Germinal center (tissue), 1 donor: ENCODE results near the gene OR6K2.
"Not testable (repeated sequence)": the region's sequence is repeated elsewhere in the genome, so short reads cannot be mapped to it uniquely, and the experiment has no call there.

Source experiments
- DNase-seq: peaks from one replicate; pipeline ENCODE4 v3.0.0; 2012; ENCODE audit warnings: mixed read lengths, low spot score

The OR6K2 gene

GRCh38 chr1:158700552-158700951 lies at the start of gene OR6K2:
Gene OR6K2, minus strand, starts transcription at chr1:158700652. Its CDS starts 0 bp downstream, at chr1:158700652.
- no peak for DNase-seq

GRCh38 chr1:158735848-158736247 lies 35.4 kb upstream of the OR6K2 start:
- no peak for DNase-seq

- no peak for DNase-seq
Observed at GRCh38 chr1:158732524-158732923, 32.1 kb upstream of the OR6K2 start.

GRCh38 chr1:158731707-158732106 lies 31.3 kb upstream of the OR6K2 start:
- DNase-seq: no peak

- DNase-seq: no peak
Observed at GRCh38 chr1:158730453-158730852, 30.0 kb upstream of the OR6K2 start.

- no peak for DNase-seq
Observed at GRCh38 chr1:158728510-158729225, 28.2 kb upstream of the OR6K2 start.

- no peak for DNase-seq
Observed at GRCh38 chr1:158724442-158724841, 24.0 kb upstream of the OR6K2 start.

- no peak for DNase-seq
Observed at GRCh38 chr1:158720620-158721019, 20.2 kb upstream of the OR6K2 start, which contains the start of gene OR6K3. Gene OR6K3, minus strand, starts transcription at chr1:158720720. Its CDS starts 2,605 bp downstream, at chr1:158718115.

- DNase-seq: no peak
Observed at GRCh38 chr1:158719664-158720063, 19.2 kb upstream of the OR6K2 start.

GRCh38 chr1:158717344-158717743 lies 16.9 kb upstream of the OR6K2 start:
- no peak for DNase-seq

GRCh38 chr1:158716335-158716734 lies 15.9 kb upstream of the OR6K2 start:
- no peak for DNase-seq

GRCh38 chr1:158714754-158715153 lies 14.3 kb upstream of the OR6K2 start:
- DNase-seq: no peak

GRCh38 chr1:158711098-158711497 lies 10.6 kb upstream of the OR6K2 start:
- no peak for DNase-seq

- no peak for DNase-seq
Observed at GRCh38 chr1:158706096-158706495, 5.6 kb upstream of the OR6K2 start.

- DNase-seq: no peak
Observed at GRCh38 chr1:158694596-158694995, 5.9 kb downstream of the OR6K2 start.

GRCh38 chr1:158692356-158692755 lies 8.1 kb downstream of the OR6K2 start:
- no peak for DNase-seq

- no peak for DNase-seq
Observed at GRCh38 chr1:158691907-158692306, 8.5 kb downstream of the OR6K2 start.

- not testable (repeated sequence) for DNase-seq
Observed at GRCh38 chr1:158691149-158691548, 9.3 kb downstream of the OR6K2 start.

GRCh38 chr1:158689875-158690274 lies 10.6 kb downstream of the OR6K2 start:
- DNase-seq: no peak

- no peak for DNase-seq
Observed at GRCh38 chr1:158689110-158689509, 11.3 kb downstream of the OR6K2 start.

GRCh38 chr1:158688343-158688742 lies 12.1 kb downstream of the OR6K2 start:
- DNase-seq: not testable (repeated sequence)

- no peak for DNase-seq
Observed at GRCh38 chr1:158687037-158687436, 13.4 kb downstream of the OR6K2 start.

- DNase-seq: no peak
Observed at GRCh38 chr1:158686111-158687009, 14.1 kb downstream of the OR6K2 start, which contains the start of gene SPTA1. Gene SPTA1, minus strand, starts transcription at chr1:158686715. Its CDS starts 198 bp downstream, at chr1:158686517.
